Measurements from ENCODE around the gene USP22. TPM values are rescaled to one million over a fixed set of nuclear protein-coding genes. Genes with fewer than 3 reads are reported as not detected.

The USP22 gene
- total RNA-seq, 1 experiment from 2014 or later: 224 TPM

GRCh38 chr17:21077281-21077680 lies 34.5 kb upstream of the USP22 start:
- Histone ChIP-seq H3K36me3 (ENCODE audit: control insufficient read depth, insufficient read depth, low read length) (no peaks in the 10 kb centered on the region), H3K27me3 (ENCODE audit: control insufficient read depth, insufficient read depth, low read length) (no peaks in the 10 kb centered on the region), H3K4me3 (ENCODE audit: low read depth in 2 of 2, low read length in 2 of 2) (no peak overlapping the region), H3K9me3 (ENCODE audit: control insufficient read depth, insufficient read depth, low read depth, low read length) (no peaks in the 10 kb centered on the region), H3K27ac (ENCODE audit: low read length) (no peak overlapping the region), H3K4me1 (ENCODE audit: control insufficient read depth, insufficient read depth, low read length) (no peaks in the 10 kb centered on the region)
- TF ChIP-seq TCF7L2 (IDR thresholded peaks at IDR 0.05; ENCODE audit: low read depth, low read length) (no peak), SIN3A (IDR thresholded peaks at IDR 0.05; ENCODE audit: borderline replicate concordance, insufficient read depth, low read depth, low read length) (no peak), POLR2AphosphoS5 (IDR thresholded peaks at IDR 0.05; ENCODE audit: low read depth, low read length) (no peak), REST (IDR thresholded peaks at IDR 0.05; ENCODE audit: insufficient read depth in 1 of 2, low read depth in 2 of 2, low read length in 1 of 2) (no peak)
- no TSS peak for BruUV-seq (replicated peaks)
- intact Hi-C loops (cut with micrococcal nuclease; ENCODE audit: unreplicated experiment) (no loop called here), in situ Hi-C loops (cut with HindIII; ENCODE audit: low pct_unique_long_range_greater_than_20kb, low sequenced_read_pairs) (no loop called here)
- ChIA-PET POLR2A (no interaction called here), CTCF (no interaction called here)
- ATAC-seq: no peak
- no peak for DNase-seq (ENCODE audit: low read depth, low spot score)

DNA sequence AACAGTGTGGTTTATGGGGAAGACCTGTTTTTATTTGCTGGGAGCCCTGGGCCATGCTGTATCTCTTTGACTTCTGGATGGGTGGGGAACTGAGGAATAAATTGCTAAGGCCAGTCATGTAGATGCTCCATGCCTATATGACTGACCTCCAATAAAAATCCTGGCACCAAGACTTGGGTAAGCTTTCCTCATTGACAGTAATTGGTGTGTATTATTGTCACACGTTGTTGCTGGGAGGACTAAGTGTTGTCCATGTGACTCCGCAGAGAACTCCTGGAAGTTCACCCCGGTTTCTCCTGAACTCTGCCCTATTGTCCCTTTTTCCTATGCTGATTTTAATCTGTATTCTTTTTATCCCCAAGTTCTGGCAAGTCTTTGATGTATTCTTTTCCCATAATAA lies 33.4 kb upstream of the USP22 start:
- CTCF ChIA-PET: no interaction called here
- intact Hi-C loops (cut with micrococcal nuclease; ENCODE audit: unreplicated experiment): no loop called here

More for the DNA sequence above, 33.4 kb upstream of the USP22 start:
- Histone ChIP-seq H3K27me3 (ENCODE audit: control insufficient read depth, insufficient read depth, low read length) (no peaks in the 10 kb centered on the region), H3K27ac (ENCODE audit: low read length) (no peak overlapping the region), H3K36me3 (ENCODE audit: control insufficient read depth, insufficient read depth, low read length) (no peaks in the 10 kb centered on the region), H3K4me1 (ENCODE audit: control insufficient read depth, insufficient read depth, low read length) (no peaks in the 10 kb centered on the region), H3K4me3 (ENCODE audit: low read depth in 2 of 2, low read length in 2 of 2) (no peak overlapping the region), H3K9me3 (ENCODE audit: control insufficient read depth, insufficient read depth, low read depth, low read length) (no peaks in the 10 kb centered on the region)
- TF ChIP-seq, protein P1, sequence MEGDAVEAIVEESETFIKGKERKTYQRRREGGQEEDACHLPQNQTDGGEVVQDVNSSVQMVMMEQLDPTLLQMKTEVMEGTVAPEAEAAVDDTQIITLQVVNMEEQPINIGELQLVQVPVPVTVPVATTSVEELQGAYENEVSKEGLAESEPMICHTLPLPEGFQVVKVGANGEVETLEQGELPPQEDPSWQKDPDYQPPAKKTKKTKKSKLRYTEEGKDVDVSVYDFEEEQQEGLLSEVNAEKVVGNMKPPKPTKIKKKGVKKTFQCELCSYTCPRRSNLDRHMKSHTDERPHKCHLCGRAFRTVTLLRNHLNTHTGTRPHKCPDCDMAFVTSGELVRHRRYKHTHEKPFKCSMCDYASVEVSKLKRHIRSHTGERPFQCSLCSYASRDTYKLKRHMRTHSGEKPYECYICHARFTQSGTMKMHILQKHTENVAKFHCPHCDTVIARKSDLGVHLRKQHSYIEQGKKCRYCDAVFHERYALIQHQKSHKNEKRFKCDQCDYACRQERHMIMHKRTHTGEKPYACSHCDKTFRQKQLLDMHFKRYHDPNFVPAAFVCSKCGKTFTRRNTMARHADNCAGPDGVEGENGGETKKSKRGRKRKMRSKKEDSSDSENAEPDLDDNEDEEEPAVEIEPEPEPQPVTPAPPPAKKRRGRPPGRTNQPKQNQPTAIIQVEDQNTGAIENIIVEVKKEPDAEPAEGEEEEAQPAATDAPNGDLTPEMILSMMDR (IDR thresholded peaks at IDR 0.05): no peak
- TF ChIP-seq REST (IDR thresholded peaks at IDR 0.05; ENCODE audit: insufficient read depth in 1 of 2, low read depth in 2 of 2, low read length in 1 of 2) (no peak), SIN3A (IDR thresholded peaks at IDR 0.05; ENCODE audit: borderline replicate concordance, insufficient read depth, low read depth, low read length) (no peak), TCF7L2 (IDR thresholded peaks at IDR 0.05; ENCODE audit: low read depth, low read length) (no peak), POLR2AphosphoS5 (IDR thresholded peaks at IDR 0.05; ENCODE audit: low read depth, low read length) (no peak)
- DNase-seq (ENCODE audit: low read depth, low spot score): no peak
- in situ Hi-C loops (cut with HindIII; ENCODE audit: low pct_unique_long_range_greater_than_20kb, low sequenced_read_pairs): no loop called here
- POLR2A ChIA-PET: no interaction called here
- no TSS peak for BruUV-seq (replicated peaks)
- ATAC-seq: no peak
